Body of pancreas (tissue), 4 donors: ENCODE data around the gene SRGAP1.

Experiments
- CTCF ChIP-seq, 7 experiments: fragments of 450-650 bp in 4 of 7; fragments of 200-600 bp in 3 of 7; sonication (generic) in 3 of 7; IDR thresholded peaks; one replicate each; pipeline ENCODE4 v1.5.1; 2016 to 2019; ENCODE audit warnings: antibody characterized with exemption in 7 of 7
- POLR2A ChIP-seq, 3 donors: fragments of 450-650 bp; IDR thresholded peaks; one replicate each; pipeline ENCODE4 v1.6.1; 2016; ENCODE audit warnings: antibody characterized with exemption in 3 of 3, mild to moderate bottlenecking in 2 of 3

- TF ChIP-seq CTCF (IDR thresholded peaks at IDR 0.05) (no peak), POLR2A (IDR thresholded peaks at IDR 0.05) (peak; percentile 7 to 78 (median 67))
These were observed 54.9 kb downstream of the SRGAP1 start for GRCh38 chr12:63899396-63899795.
